Peyer's patch (tissue), 4 donors: ENCODE measurements around the gene PRTN3.

Source experiments
- CTCF ChIP-seq, 6 experiments: fragments of 450-650 bp in 4 of 6; fragments of 200-600 bp in 2 of 6; sonication (generic) in 1 of 6; IDR thresholded peaks; one replicate each; pipeline ENCODE4 v1.5.1; 2017 to 2019; ENCODE audit warnings: antibody characterized with exemption in 6 of 6, mild to moderate bottlenecking in 3 of 6, moderate library complexity in 1 of 6
- POLR2A ChIP-seq, 2 donors: fragments of 450-650 bp; IDR thresholded peaks; one replicate each; pipeline ENCODE4 v1.5.1; 2017; ENCODE audit warnings: antibody characterized with exemption in 2 of 2, mild to moderate bottlenecking in 2 of 2, moderate library complexity in 2 of 2

- TF ChIP-seq POLR2A (IDR thresholded peaks at IDR 0.05) (no peak), CTCF (IDR thresholded peaks at IDR 0.05) (no peak)
Observed at GRCh38 chr19:876089-876488, 35.3 kb downstream of the PRTN3 start.
